Peyer's patch (tissue), 4 donors: ENCODE results near the gene RPS25.
"Not testable (repeated sequence)": the region's sequence is repeated elsewhere in the genome, so short reads cannot be mapped to it uniquely, and the experiment has no call there.

Experiments used
- CTCF ChIP-seq, 6 experiments: fragments of 450-650 bp in 4 of 6; fragments of 200-600 bp in 2 of 6; sonication (generic) in 1 of 6; IDR thresholded peaks; one replicate each; pipeline ENCODE4 v1.5.1; 2017 to 2019; ENCODE audit warnings: antibody characterized with exemption in 6 of 6, mild to moderate bottlenecking in 3 of 6, moderate library complexity in 1 of 6
- POLR2A ChIP-seq, 2 donors: fragments of 450-650 bp; IDR thresholded peaks; one replicate each; pipeline ENCODE4 v1.5.1; 2017; ENCODE audit warnings: antibody characterized with exemption in 2 of 2, mild to moderate bottlenecking in 2 of 2, moderate library complexity in 2 of 2

- TF ChIP-seq CTCF, POLR2A (IDR thresholded peaks at IDR 0.05): not testable (repeated sequence)
Observed at GRCh38 chr11:118969508-118969907, 48.6 kb downstream of the RPS25 start.
